Spleen (tissue), 11 donors: Measurements from ENCODE around the gene SLC17A3. TPM values are rescaled to one million over a fixed set of nuclear protein-coding genes. Genes with fewer than 3 reads are reported as not detected.

Source experiments
- DNase-seq: peaks from one replicate; pipeline ENCODE4 v3.0.0-alpha.2; 2020
- H3K27ac ChIP-seq, 8 donors: fragments of 200-600 bp; sonication (generic) in 7 of 8; 1 replicate in 4 of 8; 2 replicates in 4 of 8; pipeline versions ENCODE4 v1.5.0 to v1.8.0; 2016 to 2021; ENCODE audit warnings: inconsistent platforms in 4 of 8, mild to moderate bottlenecking in 4 of 8, moderate library complexity in 1 of 8
- H3K27me3 ChIP-seq, 7 donors: fragments of 200-600 bp; sonication (generic) in 6 of 7; replicated peaks in 1 of 7; 1 replicate in 4 of 7; 2 replicates in 3 of 7; pipeline versions ENCODE4 v1.5.0 to v1.8.0; 2016 to 2021; ENCODE audit warnings: inconsistent platforms in 3 of 7, mild to moderate bottlenecking in 1 of 7
- H3K36me3 ChIP-seq, 6 donors: fragments of 200-600 bp; sonication (generic) in 5 of 6; 1 replicate in 4 of 6; 2 replicates in 2 of 6; pipeline versions ENCODE4 v1.5.0 to v1.8.0; 2016 to 2021; ENCODE audit warnings: inconsistent platforms in 2 of 6
- H3K4me1 ChIP-seq, 6 donors: fragments of 200-600 bp; sonication (generic) in 5 of 6; 1 replicate in 3 of 6; 2 replicates in 3 of 6; pipeline versions ENCODE4 v1.5.0 to v1.8.0; 2016 to 2021; ENCODE audit warnings: inconsistent platforms in 3 of 6
- H3K4me3 ChIP-seq, 8 donors: fragments of 200-600 bp; sonication (generic) in 7 of 8; 1 replicate in 4 of 8; 2 replicates in 4 of 8; pipeline versions ENCODE4 v1.5.0 to v1.8.0; 2016 to 2021; ENCODE audit warnings: inconsistent platforms in 4 of 8, mild to moderate bottlenecking in 4 of 8, moderate library complexity in 2 of 8
- H3K9me3 ChIP-seq, 8 donors: fragments of 200-600 bp; sonication (generic) in 7 of 8; 1 replicate in 4 of 8; 2 replicates in 4 of 8; pipeline versions ENCODE4 v1.5.0 to v1.8.0; 2016 to 2021; ENCODE audit warnings: inconsistent platforms in 4 of 8
- CTCF ChIP-seq, 11 experiments: fragments of 200-600 bp in 7 of 11; fragments of 450-650 bp in 4 of 11; sonication (generic) in 4 of 11; IDR thresholded peaks in 8 of 11; conservative IDR thresholded peaks in 3 of 11; 1 replicate in 7 of 11; 2 replicates in 4 of 11; pipeline versions ENCODE4 v1.4.0 to v1.8.0; 2016 to 2021; ENCODE audit warnings: antibody characterized with exemption in 11 of 11, inconsistent platforms in 4 of 11, mild to moderate bottlenecking in 1 of 11
- POLR2A ChIP-seq, 3 donors: fragments of 450-650 bp; IDR thresholded peaks; one replicate each; pipeline ENCODE4 v1.5.1; 2017; ENCODE audit warnings: antibody characterized with exemption in 3 of 3, mild to moderate bottlenecking in 1 of 3
- POLR2AphosphoS5 ChIP-seq, 3 donors: sonication (generic); formaldehyde crosslinking; IDR thresholded peaks; one replicate each; pipeline ENCODE4 v1.5.1; 2017; ENCODE audit warnings: antibody characterized with exemption in 3 of 3
- WGBS, 5 donors: extraction: QIAGEN DNeasy Blood & Tissue Kit in 3 of 5; methylation state at CpG; one replicate each; pipeline versions ENCODE4 v1.1.5 to v1.1.7; 2013 to 2018; 5-methylcytosine and 5-hydroxymethylcytosine counted together
- intact Hi-C: fragments of 100-400 bp; cut with DNase I; formaldehyde crosslinking; loops from one replicate; pipeline ENCODE4 v1.15.0; 2023; ENCODE audit warnings: low total_unique reads
- polyA plus RNA-seq, 3 donors: library from polyadenylated mRNA; stranded (reverse); fragments of 200-250 nt; gene quantifications; one replicate each; pipeline ENCODE4 v1.2.1, GENCODE V29; 2013
- total RNA-seq, 7 donors: library from RNA; depleted of rRNA in 3 of 7; stranded (reverse); fragments of >200 nt in 3 of 7; fragmentation: NEBNext Ultra II Directional in 4 of 7; extraction: Animal tissue kit (Norgen Biotek cat#: 25700) in 4 of 7; gene quantifications; one replicate each; pipeline versions ENCODE4 v1.1.0 to v1.2.1, GENCODE V29; 2016 to 2021
- donor health status: healthy with polysubstance abuse.
- donor health status: DM: no; HTN: no; CAD: no; lungs with moderate emphysema.
- donor health status: DM: no; HTN: no; CAD: no.
- donor health status: Bipolar disorder and iron deficiency.
- donor health status: healthy.
- donor health status: DM: no; HTN: no; CAD: no.
- donor health status: DM: yes; HTN: yes; CAD: no.

The SLC17A3 gene
- total and polyA plus RNA-seq, 10 donors, result 0.11 TPM; not detected in 9

GRCh38 chr6:25821341-25821740 lies 52.7 kb downstream of the SLC17A3 start:
- H3K4me1 ChIP-seq, result no peaks in the 10 kb centered on the region
- peaks cover 0 to under 1% (median 0%) of the 10 kb centered on the region in 7 donors for H3K27me3 ChIP-seq
- intact Hi-C loops, result no loop called here
- no peak for TF ChIP-seq POLR2AphosphoS5 (IDR thresholded peaks at IDR 0.05)
- TF ChIP-seq POLR2A (IDR thresholded peaks at IDR 0.05), result no peak
- no peak for TF ChIP-seq CTCF (IDR thresholded peaks at IDR 0.05 in 8 of 11, conservative IDR thresholded peaks at IDR 0.05 in 3 of 11)
- no peak overlapping the region for H3K27ac ChIP-seq
- H3K4me3 ChIP-seq, result no peak overlapping the region
- H3K9me3 ChIP-seq, result peaks cover 0 to 7% (median 2%) of the 10 kb centered on the region in 8 donors
- no peak for DNase-seq
- no peaks in the 10 kb centered on the region for H3K36me3 ChIP-seq

GRCh38 chr6:25816252-25816651 lies 57.8 kb downstream of the SLC17A3 start:
- Histone ChIP-seq H3K27me3 (no peaks in the 10 kb centered on the region), H3K27ac (no peak overlapping the region), H3K4me1 (no peaks in the 10 kb centered on the region), H3K4me3 (no peak overlapping the region), H3K36me3 (no peaks in the 10 kb centered on the region), H3K9me3 (peaks cover 0 to 5% (median 0%) of the 10 kb centered on the region in 8 donors)
- intact Hi-C loops, result no loop called here
- no peak for DNase-seq
- no peak for TF ChIP-seq CTCF (IDR thresholded peaks at IDR 0.05 in 8 of 11, conservative IDR thresholded peaks at IDR 0.05 in 3 of 11)
- 88 to 98% (median 93%) methylated on average over 2 of the region's 2 CpGs for WGBS, 5 donors

DNA sequence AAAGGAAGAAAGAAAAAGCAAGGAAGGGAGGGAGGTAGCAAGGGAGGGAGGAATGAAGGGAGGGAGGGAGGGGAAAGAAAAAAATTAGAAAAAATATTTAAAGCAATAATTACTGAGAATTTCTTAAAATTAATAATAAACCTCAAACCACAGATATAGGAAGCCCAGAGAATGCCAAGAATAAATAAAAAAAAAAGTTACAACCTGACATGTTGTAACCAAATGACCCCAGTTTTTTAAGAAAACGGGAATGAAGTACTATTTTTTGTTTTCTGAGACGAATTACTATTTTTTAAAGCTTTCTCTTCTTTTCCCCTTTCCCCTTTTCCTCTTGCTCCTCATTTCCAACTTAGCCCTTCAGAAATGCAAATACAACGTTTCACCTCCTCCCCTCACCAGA lies 58.8 kb downstream of the SLC17A3 start:
- Histone ChIP-seq H3K4me1 (no peaks in the 10 kb centered on the region), H3K27ac (no peak overlapping the region), H3K9me3 (peaks cover 0 to 5% (median 0%) of the 10 kb centered on the region in 8 donors), H3K27me3 (no peaks in the 10 kb centered on the region), H3K4me3 (no peak overlapping the region), H3K36me3 (no peaks in the 10 kb centered on the region)
- 58 to 79% (median 64%) methylated on average over 3 of the region's 3 CpGs for WGBS, 5 donors
- no peak for TF ChIP-seq CTCF (IDR thresholded peaks at IDR 0.05 in 8 of 11, conservative IDR thresholded peaks at IDR 0.05 in 3 of 11)
- TF ChIP-seq POLR2A (IDR thresholded peaks at IDR 0.05), result no peak
- no peak for TF ChIP-seq POLR2AphosphoS5 (IDR thresholded peaks at IDR 0.05)
- no peak for DNase-seq
- intact Hi-C loops, result no loop called here

DNA sequence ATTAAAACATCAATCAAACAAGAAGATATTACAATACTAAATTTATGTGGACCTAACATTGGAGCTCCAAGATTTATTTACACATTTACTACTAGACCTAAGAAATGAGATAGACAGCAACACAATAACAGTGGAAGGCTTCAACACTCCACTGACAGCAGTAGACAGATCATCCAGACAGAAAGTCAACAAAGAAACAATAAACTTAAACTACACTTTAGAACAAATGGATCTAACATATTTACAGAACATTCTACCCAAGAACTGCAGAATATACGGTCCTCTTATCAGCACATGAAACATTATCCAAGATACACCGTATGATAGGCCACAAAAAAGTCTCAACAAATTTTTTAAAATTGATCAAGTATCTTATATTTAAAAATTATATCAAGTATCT lies 69.2 kb downstream of the SLC17A3 start:
- intact Hi-C loops, result no loop called here
- no peak for DNase-seq
- TF ChIP-seq POLR2A (IDR thresholded peaks at IDR 0.05) (no peak), CTCF (IDR thresholded peaks at IDR 0.05 in 8 of 11, conservative IDR thresholded peaks at IDR 0.05 in 3 of 11) (no peak), POLR2AphosphoS5 (IDR thresholded peaks at IDR 0.05) (no peak)
- whole genome bisulfite sequencing, 5 donors, result 85 to 96% (median 93%) methylated on average over 2 of the region's 2 CpGs
- Histone ChIP-seq H3K36me3 (no peaks in the 10 kb centered on the region), H3K27ac (no peak overlapping the region), H3K4me3 (no peak overlapping the region), H3K27me3 (peaks cover 0 to 13% (median 0%) of the 10 kb centered on the region in 7 donors), H3K9me3 (peaks cover 0 to 14% (median 5%) of the 10 kb centered on the region in 8 donors), H3K4me1 (no peaks in the 10 kb centered on the region)
